ENCODE results near the gene HMMR. TPM values are rescaled to one million over a fixed set of nuclear protein-coding genes. Genes with fewer than 3 reads are reported as not detected.
"Not testable (repeated sequence)": the region's sequence is repeated elsewhere in the genome, so short reads cannot be mapped to it uniquely, and the experiment has no call there.

Gene HMMR
- total RNA-seq, 2 donors from 2014 or later: 76.9 to 119 TPM

DNA sequence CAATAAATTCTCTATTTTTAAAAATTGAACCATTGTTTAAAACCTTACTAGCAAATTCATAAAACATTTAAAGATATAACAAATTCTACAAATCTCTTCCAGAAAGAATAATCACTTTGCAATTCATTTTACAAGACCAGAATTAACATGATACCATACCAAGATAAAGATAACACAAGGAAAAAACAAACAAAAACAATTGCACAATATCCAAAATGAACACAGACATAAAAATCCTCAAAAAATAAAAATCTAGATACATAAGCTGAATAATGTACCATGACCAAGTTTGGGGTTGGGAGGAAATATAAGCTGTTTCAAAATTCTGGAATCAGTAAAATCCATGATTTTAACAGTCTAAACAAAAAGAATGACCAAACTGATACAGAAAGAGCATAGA, 11.9 kb upstream of the HMMR start:
- peaks cover 11 to 33% of the 10 kb centered on the region in 2 donors for H3K36me3 Mint-ChIP-seq
- H3K9me3 Mint-ChIP-seq: no peaks in the 10 kb centered on the region

DNA sequence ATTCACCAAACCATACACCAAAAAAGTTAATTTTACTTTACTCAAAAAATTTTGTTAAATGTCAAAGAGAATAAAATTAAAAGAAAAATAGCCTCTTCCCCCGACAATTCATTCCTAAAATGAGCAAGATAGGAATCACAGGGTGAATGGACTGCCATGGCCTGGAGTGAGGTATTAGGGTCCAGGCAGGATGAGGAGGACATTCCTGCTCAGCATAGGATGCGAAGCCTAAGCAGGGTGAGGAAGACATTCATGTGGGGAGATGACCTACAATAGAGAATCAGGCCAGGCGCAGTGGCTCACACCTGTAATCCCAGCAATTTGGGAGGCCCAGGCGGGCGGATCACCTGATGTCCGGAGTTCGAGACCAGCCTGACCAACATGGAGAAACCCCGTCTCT, 8.9 kb upstream of the HMMR start:
- no peak overlapping the region for H3K27ac Mint-ChIP-seq
- no peaks in the 10 kb centered on the region for H3K9me3 Mint-ChIP-seq
- peaks cover 30 to 53% of the 10 kb centered on the region in 2 donors for H3K36me3 Mint-ChIP-seq
- no peak for DNase-seq (ENCODE audit: low spot score in 2 of 2)
- ATAC-seq: no peak

More for the DNA sequence above, 11.9 kb upstream of the HMMR start:
- DNase-seq (ENCODE audit: low spot score in 2 of 2) (no peak), ATAC-seq (no peak)
- H3K27ac Mint-ChIP-seq: no peak overlapping the region

DNA sequence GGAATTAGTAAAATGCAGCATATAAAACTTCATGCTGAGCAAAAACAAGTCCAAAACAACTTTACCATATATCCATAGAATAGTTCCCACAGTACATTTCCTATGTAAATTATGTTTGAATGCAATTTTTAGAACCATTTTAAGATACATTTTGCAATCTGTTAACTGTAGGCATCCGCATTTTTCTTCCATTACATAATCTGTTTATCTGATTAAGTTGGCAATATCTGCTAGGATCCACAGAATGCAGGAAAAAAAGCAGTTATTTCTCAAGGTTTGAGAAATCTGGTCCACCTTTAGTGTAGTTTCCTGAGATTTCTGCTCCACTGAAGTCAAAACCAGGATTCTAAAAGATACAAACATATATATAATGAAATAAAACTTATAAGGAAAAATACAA, 6.7 kb upstream of the HMMR start:
- ATAC-seq (no peak), DNase-seq (ENCODE audit: low spot score in 2 of 2) (no peak)
- Mint-ChIP-seq H3K9me3 (no peaks in the 10 kb centered on the region), H3K27ac (no peak overlapping the region), H3K36me3 (peaks cover 19 to 46% of the 10 kb centered on the region in 2 donors)

DNA sequence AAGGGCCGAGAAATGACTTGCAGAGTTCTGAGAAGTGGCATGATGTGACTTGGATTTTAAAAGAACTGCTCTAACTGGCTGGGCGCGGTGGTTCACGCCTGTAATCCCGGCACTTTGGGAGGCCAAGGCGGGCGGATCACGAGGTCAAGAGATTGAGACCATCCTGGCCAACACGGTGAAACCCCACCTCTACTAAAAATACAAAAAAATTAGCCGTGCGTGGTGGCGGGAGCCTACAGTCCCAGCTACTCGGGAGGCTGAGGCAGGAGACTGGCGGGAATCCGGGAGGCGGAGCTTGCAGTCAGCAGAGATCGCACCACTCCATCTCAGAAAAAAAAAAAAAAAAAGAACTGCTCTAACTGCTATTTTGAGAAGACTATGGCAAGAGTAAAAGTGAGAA, 5.0 kb upstream of the HMMR start:
- DNase-seq (ENCODE audit: low spot score in 2 of 2): not testable (repeated sequence)

DNA sequence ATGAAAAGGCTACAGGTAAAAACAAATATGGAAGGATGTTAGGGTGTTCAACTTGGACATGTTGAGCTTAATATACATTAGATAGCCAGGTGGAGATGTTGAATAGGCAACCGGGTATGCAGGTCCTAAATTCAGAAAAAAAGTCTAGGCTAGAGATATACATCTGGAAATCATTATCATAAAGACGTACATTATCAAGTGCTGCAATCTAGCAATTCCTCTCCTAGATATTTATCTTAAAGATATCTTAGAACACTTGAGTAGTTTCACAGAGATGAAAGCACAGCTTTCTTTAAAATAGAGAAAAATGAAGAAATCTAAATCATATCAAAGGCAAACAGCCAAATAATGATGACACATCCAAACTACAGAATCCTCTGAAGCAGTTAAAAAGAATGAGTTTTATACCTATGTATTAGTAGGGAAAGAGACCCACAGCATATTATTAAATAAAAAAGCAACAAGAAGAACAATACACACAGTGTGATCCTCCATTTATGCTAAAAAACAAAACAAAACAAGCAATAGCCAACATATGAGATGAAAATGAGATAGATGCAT, 4.3 kb upstream of the HMMR start:
- peaks cover 38 to 42% of the 10 kb centered on the region in 2 donors for H3K36me3 Mint-ChIP-seq
- DNase-seq (ENCODE audit: low spot score in 2 of 2): no peak
- no peak for ATAC-seq
- H3K27ac Mint-ChIP-seq: no peak overlapping the region
- no peaks in the 10 kb centered on the region for H3K9me3 Mint-ChIP-seq

More for the DNA sequence above, 5.0 kb upstream of the HMMR start:
- H3K9me3 Mint-ChIP-seq, ATAC-seq: not testable (repeated sequence)
- H3K36me3 Mint-ChIP-seq: peaks cover 33 to 43% of the 10 kb centered on the region in 2 donors
- peak overlapping the region in 1 of 2 donors; percentile 59 for H3K27ac Mint-ChIP-seq

DNA sequence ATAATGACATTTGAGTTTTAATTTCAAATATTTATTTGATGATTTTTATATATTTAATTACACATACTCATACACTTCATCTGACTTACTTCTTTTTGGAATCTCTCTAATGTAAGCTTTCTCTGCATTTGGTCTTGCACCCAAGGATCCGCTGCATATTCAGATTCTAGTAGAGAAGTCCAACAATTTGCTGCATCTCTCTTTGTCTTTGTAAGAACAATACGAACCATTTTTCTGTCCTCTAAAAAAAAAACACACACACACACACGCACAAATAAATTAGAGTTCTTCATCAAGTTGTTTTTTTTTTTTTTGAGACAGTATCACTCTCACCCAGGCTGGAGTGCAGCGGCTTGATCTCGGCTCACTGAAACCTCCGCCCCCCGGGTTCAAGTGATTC, 3.6 kb upstream of the HMMR start:
- DNase-seq (ENCODE audit: low spot score in 2 of 2) (no peak), ATAC-seq (no peak)
- Mint-ChIP-seq H3K9me3 (no peaks in the 10 kb centered on the region), H3K36me3 (peaks cover 38 to 42% of the 10 kb centered on the region in 2 donors), H3K27ac (no peak overlapping the region)

DNA sequence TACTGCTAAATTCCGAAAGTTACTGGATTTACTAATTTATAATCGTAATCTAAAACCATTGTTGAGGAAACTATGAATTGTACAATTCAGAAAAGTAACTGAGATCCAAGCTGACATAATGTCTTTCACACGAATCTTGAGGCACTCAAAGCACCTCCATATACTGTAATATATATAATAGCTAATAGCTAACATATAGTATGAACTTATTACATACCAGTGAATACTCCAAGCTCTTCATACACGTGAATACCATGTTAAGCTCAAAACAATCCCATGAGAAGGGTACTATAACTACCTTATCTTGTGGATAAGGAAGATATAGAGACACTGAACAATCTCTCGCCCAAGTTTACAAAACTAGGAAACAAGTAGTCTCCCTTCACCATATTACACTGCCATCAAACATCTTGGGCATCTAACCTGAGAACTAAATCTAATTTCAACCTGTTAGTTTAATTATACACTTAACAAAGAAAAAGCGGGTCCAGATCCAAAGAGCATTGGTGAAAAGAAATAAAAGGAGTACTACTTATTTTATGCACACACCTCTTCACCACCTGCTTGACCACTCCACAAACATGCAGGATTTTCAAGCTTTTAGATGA, 1.6 kb upstream of the HMMR start:
- no peak for DNase-seq (ENCODE audit: low spot score in 2 of 2)
- no peak for ATAC-seq
- Mint-ChIP-seq H3K36me3 (peaks cover 38 to 42% of the 10 kb centered on the region in 2 donors), H3K9me3 (no peaks in the 10 kb centered on the region), H3K27ac (peak overlapping the region; percentile 99)

DNA sequence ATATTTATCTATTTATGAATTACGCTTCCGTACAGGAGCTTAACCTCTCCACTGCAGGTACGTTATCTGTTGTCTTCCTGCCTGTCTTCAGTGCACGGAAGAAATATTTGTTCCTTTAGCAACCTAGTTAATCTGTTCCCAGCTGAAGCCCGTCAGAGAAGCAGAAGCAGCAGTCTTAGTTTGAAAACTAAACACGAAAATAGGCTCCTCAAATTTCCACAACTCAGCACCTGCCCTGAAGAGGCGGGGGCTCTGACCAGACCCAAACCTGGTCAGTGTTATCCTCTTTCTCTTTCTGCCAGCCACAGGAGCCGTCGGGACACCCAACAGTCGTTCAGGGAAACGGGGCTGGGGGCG, 992 bp upstream of the HMMR start:
- H3K36me3 Mint-ChIP-seq: peaks cover 38 to 47% of the 10 kb centered on the region in 2 donors
- H3K9me3 Mint-ChIP-seq: no peaks in the 10 kb centered on the region
- DNase-seq (ENCODE audit: low spot score in 2 of 2) (no peak), ATAC-seq (no peak)
- H3K27ac Mint-ChIP-seq: peak overlapping the region; percentile 99

DNA sequence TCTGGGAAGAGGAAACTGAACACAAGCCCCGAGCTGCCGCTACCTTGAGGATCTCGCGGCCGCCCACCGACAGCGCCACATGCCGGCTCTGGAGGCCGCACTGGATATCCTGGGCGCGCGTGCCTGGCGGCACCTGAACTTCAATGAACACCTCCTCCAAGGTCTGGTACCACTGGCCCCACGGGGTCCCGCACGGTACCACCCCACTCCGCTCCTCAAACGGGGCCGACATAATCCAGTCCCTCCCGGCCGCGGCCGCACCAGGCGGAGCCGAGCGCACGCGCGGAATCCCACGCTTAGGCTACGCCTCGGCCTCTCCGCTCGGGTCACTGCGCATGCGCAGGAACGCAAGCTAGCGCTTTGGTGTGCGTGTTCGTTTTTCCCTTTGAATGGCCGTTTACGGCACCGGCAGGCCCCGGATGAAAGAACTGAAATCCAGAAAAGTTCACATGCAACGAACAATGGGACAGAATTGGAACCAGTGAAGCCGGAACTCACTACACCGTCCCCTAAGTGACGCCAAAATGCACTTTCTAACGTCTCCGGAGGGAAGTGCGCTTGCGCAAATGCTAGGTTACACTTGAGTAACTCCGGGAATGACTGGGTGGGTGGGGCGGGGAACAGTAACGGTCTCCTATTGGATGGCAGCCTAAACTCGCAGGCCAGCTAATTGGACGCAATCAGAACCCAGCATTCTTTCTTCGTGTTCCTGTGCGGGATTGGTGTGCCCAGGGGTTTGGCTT, 442 bp upstream of the HMMR start, which contains the start of gene NUDCD2:
TSS of gene NUDCD2 (minus strand) at position 284 of the 743 bp plus-strand sequence. CDS start at position 232, 52 bp downstream.
- H3K36me3 Mint-ChIP-seq: peaks cover 37 to 48% of the 10 kb centered on the region in 2 donors
- ATAC-seq: peak; percentile 85 to 86

DNA sequence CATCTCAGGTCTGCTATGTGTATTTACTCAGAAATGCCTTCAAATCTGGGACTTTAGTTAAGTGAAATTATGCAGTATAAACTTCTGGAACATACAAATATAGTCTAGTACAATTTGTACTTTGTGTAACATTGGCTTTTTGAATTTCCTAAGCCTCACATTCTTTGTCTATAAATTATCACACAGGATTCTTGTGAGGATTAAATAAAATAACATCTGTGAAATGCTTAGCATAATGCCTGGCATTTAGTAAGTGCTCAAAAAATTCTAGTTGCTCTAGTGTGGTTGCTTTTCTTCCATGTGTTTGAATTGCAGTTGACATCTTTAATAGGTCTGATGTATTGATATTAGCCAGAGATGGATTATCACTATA, 2.6 kb downstream of the HMMR start:
- no peak for ATAC-seq
- Mint-ChIP-seq H3K27ac (no peak overlapping the region), H3K36me3 (peaks cover 24 to 31% of the 10 kb centered on the region in 2 donors), H3K9me3 (no peaks in the 10 kb centered on the region)
- DNase-seq (ENCODE audit: low spot score in 2 of 2): no peak

More for the DNA sequence above, 442 bp upstream of the HMMR start, which contains the start of gene NUDCD2:
- Mint-ChIP-seq H3K27ac (peak within 1 kb of the TSS; percentile 99), H3K9me3 (no peaks in the 10 kb centered on the region)
- peak; percentile 90 to 96 for DNase-seq (ENCODE audit: low spot score in 2 of 2)

DNA sequence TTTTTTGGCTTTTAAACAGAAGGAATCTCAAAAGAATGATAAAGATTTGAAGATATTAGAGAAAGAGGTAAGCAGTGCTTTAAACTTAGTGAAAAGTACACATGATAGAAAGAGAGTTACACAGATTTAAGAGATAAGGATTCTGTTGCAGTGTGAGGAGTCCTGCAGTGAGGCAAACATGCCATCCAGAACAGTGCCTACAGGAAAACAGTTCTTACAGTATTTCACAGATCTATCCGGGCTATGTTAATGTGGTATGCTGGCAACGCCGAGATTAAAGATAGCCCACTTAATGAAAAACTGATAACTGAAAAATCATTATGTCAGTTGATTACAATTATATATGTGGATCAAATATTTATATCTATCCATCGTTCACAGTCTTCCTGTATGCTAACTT, 7.2 kb downstream of the HMMR start:
- Mint-ChIP-seq H3K27ac (peak overlapping the region in 1 of 2 donors; percentile 69), H3K36me3 (peaks cover 10 to 48% of the 10 kb centered on the region in 2 donors), H3K9me3 (no peaks in the 10 kb centered on the region)
- DNase-seq (ENCODE audit: low spot score in 2 of 2) (no peak), ATAC-seq (no peak)

DNA sequence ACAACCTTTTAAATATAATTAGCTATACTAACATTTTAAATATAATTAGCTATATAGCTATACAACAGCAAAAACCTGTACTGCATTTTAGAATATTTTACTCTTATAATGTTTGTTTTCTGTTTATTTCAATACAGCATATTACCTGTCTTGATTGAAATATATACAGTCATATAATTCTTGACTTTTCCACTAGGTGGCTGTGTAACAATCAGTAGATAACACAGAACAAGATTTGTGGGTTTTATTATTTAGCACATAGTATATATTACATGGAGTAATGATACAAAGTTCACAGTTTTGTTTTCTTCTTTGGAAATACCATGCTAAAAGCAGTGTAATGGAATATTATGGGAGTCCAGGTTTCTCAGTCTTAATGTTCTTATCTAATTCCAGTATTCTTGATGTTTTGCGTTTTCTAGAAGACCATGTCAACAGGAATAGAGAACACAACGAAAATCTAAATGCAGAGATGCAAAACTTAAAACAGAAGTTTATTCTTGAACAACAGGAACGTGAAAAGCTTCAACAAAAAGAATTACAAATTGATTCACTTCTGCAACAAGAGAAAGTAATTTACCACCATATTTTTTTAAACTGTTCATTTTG, 13.3 kb downstream of the HMMR start:
- no peak overlapping the region for H3K27ac Mint-ChIP-seq
- DNase-seq (ENCODE audit: low spot score in 2 of 2) (no peak), ATAC-seq (no peak)
- peaks cover 10 to 60% of the 10 kb centered on the region in 2 donors for H3K36me3 Mint-ChIP-seq
- H3K9me3 Mint-ChIP-seq: no peaks in the 10 kb centered on the region

DNA sequence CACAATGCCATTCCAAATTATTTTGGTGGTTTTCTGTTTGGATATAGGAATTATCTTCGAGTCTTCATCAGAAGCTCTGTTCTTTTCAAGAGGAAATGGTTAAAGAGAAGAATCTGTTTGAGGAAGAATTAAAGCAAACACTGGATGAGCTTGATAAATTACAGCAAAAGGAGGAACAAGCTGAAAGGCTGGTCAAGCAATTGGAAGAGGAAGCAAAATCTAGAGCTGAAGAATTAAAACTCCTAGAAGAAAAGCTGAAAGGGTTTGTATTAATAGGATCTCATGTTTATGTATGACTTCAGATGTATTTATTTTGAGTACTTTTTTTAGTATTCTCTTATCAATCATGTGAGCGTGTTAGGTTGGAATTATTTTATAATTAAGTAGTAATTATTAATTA, 15.0 kb downstream of the HMMR start:
- no peak for DNase-seq (ENCODE audit: low spot score in 2 of 2)
- Mint-ChIP-seq H3K27ac (no peak overlapping the region), H3K9me3 (no peaks in the 10 kb centered on the region), H3K36me3 (peaks cover 14 to 64% of the 10 kb centered on the region in 2 donors)
- no peak for ATAC-seq

DNA sequence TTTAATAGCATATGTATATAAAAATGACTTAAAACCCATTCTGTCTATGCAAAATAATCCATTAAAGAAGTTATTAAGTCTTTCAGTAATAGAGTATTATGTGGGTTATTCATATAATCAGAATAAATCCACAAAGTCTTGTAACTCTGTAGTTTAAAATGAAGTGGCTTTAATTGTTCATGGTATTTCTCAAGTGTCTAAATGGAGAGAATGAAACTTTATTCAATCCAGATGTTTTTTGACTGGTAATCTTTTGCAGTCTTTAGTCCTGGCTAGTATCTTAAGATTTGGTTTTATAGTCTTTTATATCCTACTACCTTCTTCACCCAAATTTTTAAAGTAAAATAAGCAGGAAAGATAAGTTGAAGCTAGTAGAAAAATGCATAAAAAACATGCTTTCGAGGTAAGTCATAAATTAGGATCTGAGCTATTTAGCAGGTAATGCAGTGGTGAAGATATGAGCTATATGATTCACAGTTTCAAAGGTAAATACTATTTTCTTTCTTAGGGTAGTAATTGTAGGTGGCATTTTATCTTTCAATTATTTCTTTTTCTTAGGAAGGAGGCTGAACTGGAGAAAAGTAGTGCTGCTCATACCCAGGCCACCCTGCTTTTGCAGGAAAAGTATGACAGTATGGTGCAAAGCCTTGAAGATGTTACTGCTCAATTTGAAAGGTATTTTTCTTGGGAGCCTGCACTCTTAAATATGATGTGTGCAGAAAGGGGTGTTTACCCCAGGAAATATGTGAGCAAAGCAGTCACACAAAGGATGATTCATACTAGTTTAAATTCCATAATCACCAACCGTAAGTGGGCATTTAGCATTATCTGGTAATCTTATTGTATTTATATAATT, 17.9 kb downstream of the HMMR start:
- Mint-ChIP-seq H3K27ac (no peak overlapping the region), H3K9me3 (no peaks in the 10 kb centered on the region), H3K36me3 (peaks cover 8 to 69% of the 10 kb centered on the region in 2 donors)
- DNase-seq (ENCODE audit: low spot score in 2 of 2) (no peak), ATAC-seq (no peak)

DNA sequence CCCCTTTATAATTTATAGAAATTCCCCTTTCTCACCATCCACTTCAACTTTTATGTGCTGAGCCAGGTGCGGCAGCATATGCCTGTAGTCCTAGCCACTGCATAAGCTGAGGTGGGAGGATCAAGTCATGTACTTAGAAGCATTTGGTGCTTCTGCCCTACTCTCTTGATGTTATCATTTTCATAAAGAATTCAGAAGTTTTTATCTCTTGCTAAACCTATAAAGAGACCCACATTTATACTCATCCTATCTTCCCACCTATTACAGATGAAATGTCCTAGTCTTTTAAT, 18.5 kb downstream of the HMMR start:
- DNase-seq (ENCODE audit: low spot score in 2 of 2): no peak
- no peak for ATAC-seq
- Mint-ChIP-seq H3K36me3 (peaks cover 8 to 69% of the 10 kb centered on the region in 2 donors), H3K9me3 (no peaks in the 10 kb centered on the region), H3K27ac (no peak overlapping the region)

DNA sequence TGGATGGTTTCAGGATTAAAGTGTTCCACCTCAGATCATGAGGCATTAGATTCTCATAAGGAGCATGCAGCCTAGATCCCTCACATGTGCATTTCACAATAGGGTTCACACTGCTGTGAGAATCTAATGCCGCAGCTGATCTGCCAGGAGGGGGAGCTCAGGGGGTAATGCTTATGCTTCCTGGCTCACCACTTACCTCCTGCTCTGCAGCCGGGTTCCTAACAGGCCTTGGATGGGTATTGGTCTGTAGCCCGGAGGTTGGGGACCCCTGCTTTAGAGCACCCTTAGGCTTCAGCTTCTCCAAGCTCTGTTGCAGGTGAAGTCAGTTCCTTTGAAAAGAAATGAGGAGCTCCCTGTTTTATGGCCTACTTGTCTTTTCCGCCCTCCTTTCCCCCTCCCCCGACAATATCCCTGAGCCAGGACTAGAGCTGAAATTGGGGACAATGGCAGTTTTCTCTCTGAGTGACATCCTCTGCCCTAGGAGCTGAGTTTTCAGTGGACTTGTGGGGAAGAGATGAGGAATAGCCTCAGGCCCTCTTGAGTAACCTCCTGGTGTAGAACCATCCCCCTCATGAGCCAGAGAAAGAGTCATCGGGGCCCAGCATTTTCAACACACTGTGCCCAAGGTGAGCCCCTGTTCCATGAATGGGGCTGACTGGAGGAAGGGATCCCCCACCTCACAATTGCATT, 28.8 kb downstream of the HMMR start:
- DNase-seq (ENCODE audit: low spot score in 2 of 2) (no peak), ATAC-seq (no peak)
- Mint-ChIP-seq H3K36me3 (peaks cover 15 to 51% of the 10 kb centered on the region in 2 donors), H3K27ac (no peak overlapping the region), H3K9me3 (no peaks in the 10 kb centered on the region)

Data from activated naive CD4-positive, alpha-beta T cell treated with anti-CD3 and anti-CD28 coated beads, Interleukin-2, amount 50 U/mL, for 72 hours (primary cell).